IMR-90 (cell line): ENCODE results near the gene CCDC69. TPM values are rescaled to one million over a fixed set of nuclear protein-coding genes. Genes with fewer than 3 reads are reported as not detected.
A peak's percentile ranks its signal among the peaks of the same experiment; 100 is the strongest.

Experiments used
- ATAC-seq: fragments of 200-7000 bp; cut with Tn5 transposase; 2 replicates; pipeline ENCODE4 v1.9.1; 2020; ENCODE audit warnings: low read depth, mild to moderate bottlenecking, moderate library complexity
- BruUV-seq: library from RNA; stranded (reverse); fragments of 400-500 nt; replicated peaks from 2 replicates; lab custom pipeline; 2021; lab: Mats Ljungman, UMichigan
- CTCF ChIA-PET: fragments of 300-600 bp; formaldehyde crosslinking; extraction: SDS; loops from one replicate; lab custom pipeline; 2021; ENCODE audit warnings: antibody characterized with exemption; lab: Yijun Ruan, JAX
- POLR2A ChIA-PET: fragments of 300-600 bp; sonication (Branson Sonifier 250); formaldehyde crosslinking; loops from one replicate; lab custom pipeline; 2022; ENCODE audit warnings: antibody characterized with exemption; ENCODE audit not compliant: unreplicated experiment; lab: Charles Lee
- DNase-seq: peaks from one replicate; pipeline ENCODE4 v3.0.0; 2013
- H2AFZ ChIP-seq: replicated peaks from 2 replicates; pipeline ENCODE3; 2013; ENCODE audit warnings: low read length, mild to moderate bottlenecking; ENCODE audit not compliant: poor library complexity
- H2AK5ac ChIP-seq: 2 replicates; pipeline ENCODE4 v1.6.1; 2013; ENCODE audit warnings: low read depth, low read length, inconsistent platforms
- H2AK9ac ChIP-seq: replicated peaks from 2 replicates; pipeline ENCODE3; 2013; ENCODE audit warnings: mild to moderate bottlenecking, low read depth, low read length, moderate library complexity; ENCODE audit not compliant: poor library complexity
- H2BK120ac ChIP-seq: 2 replicates; pipeline ENCODE4 v1.6.1; 2013; ENCODE audit warnings: low read depth, low read length, inconsistent platforms
- H2BK15ac ChIP-seq: 3 replicates; pipeline ENCODE4 v1.6.1; 2013; ENCODE audit warnings: low read depth, low read length, inconsistent platforms
- H2BK20ac ChIP-seq: 2 replicates; pipeline ENCODE4 v1.6.1; 2013; ENCODE audit warnings: low read depth, mild to moderate bottlenecking, inconsistent platforms, low read length, moderate library complexity
- H2BK5ac ChIP-seq: 2 replicates; pipeline ENCODE4 v1.6.1; 2013; ENCODE audit warnings: mild to moderate bottlenecking, low read depth, low read length, inconsistent platforms; ENCODE audit not compliant: poor library complexity, severe bottlenecking
- H3K14ac ChIP-seq: replicated peaks from 2 replicates; pipeline ENCODE4 v1.6.1; 2013; ENCODE audit warnings: low read depth, low read length, inconsistent platforms
- H3K18ac ChIP-seq: 2 replicates; pipeline ENCODE4 v1.6.1; 2013; ENCODE audit warnings: low read depth, low read length, control low read depth
- H3K23ac ChIP-seq: 2 replicates; pipeline ENCODE4 v1.6.1; 2013; ENCODE audit warnings: low read depth, low read length, inconsistent platforms
- H3K27ac ChIP-seq: 2 replicates; pipeline ENCODE4 v1.5.1; 2013; ENCODE audit warnings: mild to moderate bottlenecking, control low read depth, low read length; ENCODE audit not compliant: insufficient read depth
- H3K27me3 ChIP-seq: 2 replicates; pipeline ENCODE4 v1.6.1; 2013; ENCODE audit warnings: low read length; ENCODE audit not compliant: control insufficient read depth, insufficient read depth
- H3K36me3 ChIP-seq: 2 replicates; pipeline ENCODE4 v1.6.1; 2013; ENCODE audit warnings: low read length, mixed read lengths; ENCODE audit not compliant: control insufficient read depth, insufficient read depth
- H3K4ac ChIP-seq: 2 replicates; pipeline ENCODE4 v1.6.1; 2013; ENCODE audit warnings: low read depth, low read length, inconsistent platforms
- H3K4me1 ChIP-seq: 2 replicates; pipeline ENCODE4 v1.6.1; 2013; ENCODE audit warnings: low read length, mixed read lengths; ENCODE audit not compliant: control insufficient read depth, insufficient read depth
- H3K4me2 ChIP-seq: 2 replicates; pipeline ENCODE4 v1.6.1; 2013; ENCODE audit warnings: low read depth, mild to moderate bottlenecking, control low read depth, low read length, moderate library complexity
- H3K4me3 ChIP-seq: 2 replicates; pipeline ENCODE4 v1.5.1; 2013; ENCODE audit warnings: low read depth, mild to moderate bottlenecking, control low read depth, low read length, moderate library complexity; ENCODE audit not compliant: insufficient read depth
- H3K56ac ChIP-seq: 2 replicates; pipeline ENCODE4 v1.6.1; 2013; ENCODE audit warnings: low read length, inconsistent platforms; ENCODE audit not compliant: insufficient read depth; ENCODE audit errors: extremely low read depth
- H3K79me1 ChIP-seq, 2 experiments: 2 replicates each; pipeline ENCODE4 v1.6.1; 2013; ENCODE audit warnings: low read length in 2 of 2, inconsistent platforms in 1 of 2, low read depth in 1 of 2
- H3K9ac ChIP-seq: 2 replicates; pipeline ENCODE4 v1.6.1; 2013; ENCODE audit warnings: low read depth, low read length, control low read depth
- H3K9me1 ChIP-seq: 2 replicates; pipeline ENCODE4 v1.6.1; 2013; ENCODE audit warnings: low read length, inconsistent platforms; ENCODE audit not compliant: insufficient read depth
- H3K9me3 ChIP-seq: 2 replicates; pipeline ENCODE4 v1.6.1; 2013; ENCODE audit warnings: low read length; ENCODE audit not compliant: control insufficient read depth, insufficient read depth
- H4K20me1 ChIP-seq: 2 replicates; pipeline ENCODE4 v1.6.1; 2013; ENCODE audit warnings: low read length, inconsistent platforms; ENCODE audit not compliant: insufficient read depth
- H4K5ac ChIP-seq: 2 replicates; pipeline ENCODE4 v1.6.1; 2013; ENCODE audit warnings: mild to moderate bottlenecking, low read depth, low read length, control low read depth
- H4K8ac ChIP-seq, 2 experiments: 2 replicates each; pipeline ENCODE4 v1.6.1; 2013; ENCODE audit warnings: low read depth in 2 of 2, low read length in 2 of 2, control low read depth in 1 of 2, inconsistent platforms in 1 of 2
- H4K91ac ChIP-seq: 2 replicates; pipeline ENCODE4 v1.6.1; 2013; ENCODE audit warnings: low read depth, low read length, inconsistent platforms; ENCODE audit not compliant: insufficient read depth
- RFX5 ChIP-seq: IDR thresholded peaks from 2 replicates; pipeline ENCODE4 v1.8.0; 2012; ENCODE audit warnings: low read depth, mild to moderate bottlenecking, low read length, moderate library complexity
- WGBS, 2 experiments: methylation state at CpG; one replicate each; pipeline versions ENCODE4 v1.1.5 to v1.1.7; 2013; ENCODE audit warnings: missing lambda C conversion rate in 2 of 2; ENCODE audit not compliant: insufficient read length in 1 of 2; ENCODE audit errors: extremely low coverage in 2 of 2; 5-methylcytosine and 5-hydroxymethylcytosine counted together
- dilution Hi-C: fragments of 300-500 bp; cut with HindIII; formaldehyde crosslinking; loops from one replicate; pipeline ENCODE4 v1.14.3; 2018; ENCODE audit warnings: low sequenced_read_pairs; ENCODE audit not compliant: unreplicated experiment
- in situ Hi-C: fragments of 300-500 bp; cut with MboI; formaldehyde crosslinking; loops from 3 replicates; pipeline ENCODE4 v1.14.3; 2019; ENCODE audit warnings: low sequenced_read_pairs, inconsistent platforms, mixed read lengths
- intact Hi-C: fragments of 100-400 bp; cut with micrococcal nuclease; formaldehyde crosslinking; loops from 2 replicates; pipeline ENCODE4 v1.10.0; 2022
- polyA plus RNA-seq, 3 experiments: library from polyadenylated mRNA; depleted of rRNA; stranded (reverse); fragments of >200 nt; gene quantifications; 2 replicates each; pipeline ENCODE4 v1.2.3, GENCODE V29; 2012; ENCODE audit warnings: low replicate concordance in 1 of 3
- total RNA-seq: library from RNA; depleted of rRNA; stranded (reverse); fragments of >200 nt; gene quantifications from 2 replicates; pipeline ENCODE4 v1.2.3, GENCODE V29; 2012

CCDC69 gene
- total and polyA plus RNA-seq, 2 of the 4 experiments (the other 2 are of a cell fraction), result 0.36 to 0.48 TPM

- H3K79me1 ChIP-seq, result peaks cover 0 to 5% of the 10 kb centered on the region in 2 experiments; a peak in 2 of 4 replicates
- no peak overlapping the region for H3K4ac ChIP-seq
- peak overlapping the region; percentile 2 for H2AFZ ChIP-seq
- H4K20me1 ChIP-seq, result no peaks in the 10 kb centered on the region
- TF ChIP-seq RFX5, result no peak
- peak overlapping the region; percentile 57 for H2AK9ac ChIP-seq
- no peak overlapping the region for H4K91ac ChIP-seq
- no peak overlapping the region for H2BK20ac ChIP-seq
- H3K18ac ChIP-seq, result no peak overlapping the region
- no peak overlapping the region for H3K9ac ChIP-seq
- no peak overlapping the region for H3K56ac ChIP-seq
- no peak overlapping the region for H2BK5ac ChIP-seq
- dilution Hi-C loops (no loop called here), intact Hi-C loops (no loop called here), in situ Hi-C loops (no loop called here)
- ChIA-PET CTCF (interaction anchor here (0.5 to 0.9 kb wide), 2 partner anchors 19 to 1068 kb away, joined by 3 read pairs; no protein-coding TSS in a partner anchor), POLR2A (no interaction called here)
- WGBS, 2 experiments, result no CpG with 5 or more reads among the region's 5 CpGs
- no peak overlapping the region for H3K4me2 ChIP-seq
- H3K9me3 ChIP-seq, result no peaks in the 10 kb centered on the region
- DNase-seq (peak; percentile 19), ATAC-seq (no peak; the same call in 1 of the 2 replicates)
- H3K27ac ChIP-seq, result no peak overlapping the region
- H2BK15ac ChIP-seq, result no peak overlapping the region
- H4K5ac ChIP-seq, result no peak overlapping the region
- H3K23ac ChIP-seq, result no peak overlapping the region
- no peak overlapping the region for H2AK5ac ChIP-seq
- H3K9me1 ChIP-seq, result peaks cover 5% of the 10 kb centered on the region; the same call in 1 of the 2 replicates
- H3K4me3 ChIP-seq, result no peak overlapping the region
- no TSS peak for BruUV-seq
- no peaks in the 10 kb centered on the region for H3K36me3 ChIP-seq
- no peaks in the 10 kb centered on the region; the same call in 1 of the 2 replicates for H3K4me1 ChIP-seq
- H2BK120ac ChIP-seq, result no peak overlapping the region
- no peak overlapping the region for H3K14ac ChIP-seq
- no peak overlapping the region for H4K8ac ChIP-seq
- no peaks in the 10 kb centered on the region for H3K27me3 ChIP-seq
Observed at GRCh38 chr5:151257731-151258181, 33.9 kb upstream of the CCDC69 start.
